GM21367 (cell line): Measurements from ENCODE around the gene ZNF80.
A peak's percentile ranks its signal among the peaks of the same experiment; 100 is the strongest.
"Not testable (repeated sequence)": the region's sequence is repeated elsewhere in the genome, so short reads cannot be mapped to it uniquely, and the experiment has no call there.

Source experiments
- ATAC-seq: cut with Tn5 transposase; IDR thresholded peaks from one replicate; pipeline ENCODE4 v1.9.1; 2021; ENCODE audit not compliant: unreplicated experiment

ZNF80 gene

DNA sequence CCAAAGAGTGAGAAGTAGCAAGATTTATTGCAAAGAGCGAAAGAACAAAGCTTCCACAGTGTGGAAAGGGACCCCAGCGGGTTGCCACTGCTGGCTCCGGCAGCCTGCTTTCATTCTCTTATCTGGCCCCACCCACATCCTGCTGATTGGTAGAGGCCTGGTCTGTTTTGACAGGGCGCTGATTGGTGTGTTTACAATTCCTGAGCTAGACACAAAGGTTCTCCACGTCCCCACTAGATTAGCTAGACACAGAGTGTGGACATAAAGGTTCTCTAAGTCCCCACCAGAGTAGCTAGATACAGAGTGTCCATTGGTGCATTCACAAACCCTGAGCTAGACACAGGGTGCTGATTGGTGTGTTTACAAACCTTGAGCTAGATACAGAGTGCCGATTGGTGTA is at the start of gene ZNF80:
ZNF80 (minus strand) TSS at position 101 of the 400 bp plus-strand sequence. CDS start 504 bp downstream, outside the sequence.
- not testable (repeated sequence) for ATAC-seq

DNA sequence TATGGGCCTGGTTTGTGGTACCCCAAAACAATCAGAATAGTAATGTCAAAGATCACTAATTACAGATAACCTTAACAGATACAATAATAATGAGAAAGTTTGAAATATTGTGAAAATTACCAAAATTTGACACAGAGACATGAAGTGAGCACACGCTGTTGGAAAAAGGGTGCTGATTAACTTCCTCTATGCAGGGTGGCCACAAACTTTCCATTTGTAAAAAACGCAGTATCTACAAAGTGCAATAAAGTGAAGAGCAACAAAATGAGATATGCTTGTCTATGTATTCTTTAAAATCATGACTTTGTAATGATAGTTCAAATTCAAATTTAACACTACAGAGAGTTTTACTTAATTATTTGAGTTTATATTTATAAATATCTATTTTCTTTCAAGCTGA is 48.9 kb upstream of the ZNF80 start:
- no peak for ATAC-seq

DNA sequence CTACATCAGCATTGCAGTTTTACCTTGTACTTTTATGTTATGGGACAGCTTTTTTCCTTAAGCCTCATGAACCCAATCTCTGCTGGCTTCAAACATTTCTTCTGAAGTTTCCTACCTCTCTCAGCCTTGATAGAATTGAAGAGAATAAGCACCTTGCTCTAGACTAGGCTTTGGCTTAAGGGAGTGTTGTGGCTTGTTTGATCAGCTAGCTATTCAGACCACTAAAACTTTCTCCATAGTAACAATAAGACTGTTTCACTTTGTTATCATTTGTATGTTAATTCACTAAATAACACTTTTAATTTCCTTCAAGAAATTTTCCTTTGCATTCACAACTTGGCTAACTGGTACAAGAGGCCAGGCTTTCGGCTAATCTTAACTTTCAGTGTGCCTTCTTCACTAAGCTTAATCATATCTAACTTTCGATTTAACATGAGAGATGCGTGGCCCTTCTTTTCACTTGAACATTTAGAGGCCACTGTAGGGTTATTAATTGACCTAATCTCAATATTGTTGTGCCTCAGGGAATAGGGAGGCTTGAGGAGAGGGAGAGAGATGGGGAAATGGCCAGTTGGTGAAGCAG is 48.4 kb upstream of the ZNF80 start:
- no peak for ATAC-seq

DNA sequence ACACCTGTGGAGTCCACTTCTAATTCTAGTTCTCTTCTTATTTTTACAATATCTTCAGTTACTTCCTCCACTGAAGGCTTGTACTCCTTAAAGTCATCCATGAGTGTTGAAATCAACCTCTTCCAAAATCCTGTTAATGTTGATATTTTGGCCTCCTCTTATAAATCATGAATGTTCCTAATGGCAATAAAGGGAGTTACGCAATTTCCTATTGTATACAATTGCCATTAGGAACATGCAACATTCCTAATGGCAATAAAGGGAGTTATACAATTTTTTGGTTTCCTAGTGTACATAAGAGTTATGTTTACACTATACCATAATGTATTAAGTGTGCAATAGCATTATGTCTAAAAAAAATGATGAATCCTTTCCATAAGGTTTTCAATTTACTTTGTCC is 47.3 kb upstream of the ZNF80 start:
- ATAC-seq: no peak

DNA sequence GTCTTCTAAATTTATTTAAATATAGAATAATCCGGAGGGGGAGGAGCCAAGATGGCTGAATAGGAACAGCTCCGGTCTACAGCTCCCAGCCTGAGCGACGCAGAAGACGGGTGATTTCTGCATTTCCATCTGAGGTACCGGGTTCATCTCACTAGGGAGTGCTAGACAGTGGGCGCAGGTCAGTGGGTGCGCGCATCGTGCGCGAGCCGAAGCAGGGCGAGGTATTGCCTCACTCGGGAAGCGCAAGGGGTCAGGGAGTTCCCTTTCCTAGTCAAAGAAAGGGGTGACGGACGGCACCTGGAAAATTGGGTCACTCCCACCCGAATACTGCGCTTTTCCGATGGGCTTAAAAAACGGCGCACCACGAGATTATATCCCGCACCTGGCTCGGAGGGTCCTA is 39.5 kb upstream of the ZNF80 start:
- ATAC-seq: not testable (repeated sequence)

DNA sequence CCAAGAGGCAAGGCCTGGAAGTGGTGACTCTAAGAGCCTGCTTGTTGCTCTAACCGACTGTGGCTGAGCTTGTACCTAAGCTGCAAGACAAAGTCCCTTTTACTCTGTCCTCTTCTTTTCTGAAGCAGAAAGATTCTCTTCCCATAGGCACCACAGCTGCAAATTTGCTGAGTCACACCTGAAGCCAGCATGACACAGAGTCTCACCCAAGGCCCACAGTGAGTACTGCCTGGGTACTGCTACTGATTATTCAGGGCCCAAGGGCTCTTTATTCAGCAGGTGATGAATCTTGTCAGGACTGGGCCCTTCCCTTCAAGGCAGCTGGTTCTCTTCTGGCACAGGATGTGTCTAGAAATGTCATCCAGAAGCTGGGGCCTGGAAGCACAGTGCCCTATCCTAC is 37.6 kb upstream of the ZNF80 start:
- ATAC-seq: no peak

DNA sequence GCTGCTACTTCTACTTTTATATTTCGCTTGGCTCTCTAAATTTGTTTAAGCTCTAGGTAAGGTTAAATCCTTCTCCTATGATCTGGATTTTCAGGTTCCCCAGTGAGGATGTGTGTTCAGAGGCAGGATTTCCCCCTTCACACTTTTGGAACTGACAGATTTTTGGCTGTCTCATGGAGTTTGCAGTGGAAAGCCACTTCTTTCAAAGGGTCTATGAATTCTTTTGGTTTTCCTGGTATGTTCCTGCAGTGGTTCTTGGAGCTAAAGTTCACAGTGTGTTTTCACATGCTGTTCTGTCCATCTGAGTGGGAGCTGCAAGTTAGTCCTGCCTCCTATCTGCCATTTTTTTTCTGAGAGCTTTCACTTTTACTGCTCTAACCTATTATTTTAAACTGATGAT is 34.9 kb upstream of the ZNF80 start:
- ATAC-seq: no peak

DNA sequence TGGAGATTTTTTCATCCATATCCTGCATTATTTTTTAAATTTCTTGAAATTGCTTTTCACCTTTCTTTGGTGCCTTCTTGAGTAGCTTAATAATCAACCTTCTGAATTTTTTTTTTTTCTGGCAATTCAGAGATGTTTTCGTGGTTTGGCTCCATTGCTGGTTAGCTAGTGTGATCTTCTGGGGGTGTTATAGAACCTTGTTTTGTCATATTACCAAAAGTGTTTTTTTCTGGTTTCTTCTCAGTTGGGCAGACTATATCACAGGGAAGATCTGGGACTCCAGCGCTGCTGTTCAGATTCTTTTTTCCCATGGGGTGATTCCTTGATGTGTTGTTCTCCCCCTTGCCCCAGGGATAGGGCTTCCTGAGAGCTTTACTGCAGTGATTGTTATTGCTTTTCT is 32.6 kb upstream of the ZNF80 start:
- no peak for ATAC-seq

DNA sequence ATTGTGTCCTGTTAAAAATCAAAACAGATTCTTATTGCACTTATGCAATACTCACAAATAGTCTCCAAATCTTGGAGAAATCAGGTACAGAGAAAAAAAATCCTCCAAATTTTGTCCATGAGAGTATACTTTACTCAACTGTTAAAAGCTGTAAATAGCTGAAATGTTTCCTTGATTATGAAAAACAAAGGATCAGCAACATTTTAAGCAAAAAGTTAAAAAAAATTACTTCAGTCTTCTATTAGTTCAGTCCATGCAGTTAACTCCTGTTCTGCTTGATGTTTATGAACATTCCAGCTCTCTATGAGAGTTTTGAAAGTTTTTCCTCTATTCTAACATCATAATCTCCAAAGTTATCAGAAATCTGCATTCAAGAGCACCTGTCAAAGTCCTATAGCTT is 22.8 kb upstream of the ZNF80 start:
- no peak for ATAC-seq

DNA sequence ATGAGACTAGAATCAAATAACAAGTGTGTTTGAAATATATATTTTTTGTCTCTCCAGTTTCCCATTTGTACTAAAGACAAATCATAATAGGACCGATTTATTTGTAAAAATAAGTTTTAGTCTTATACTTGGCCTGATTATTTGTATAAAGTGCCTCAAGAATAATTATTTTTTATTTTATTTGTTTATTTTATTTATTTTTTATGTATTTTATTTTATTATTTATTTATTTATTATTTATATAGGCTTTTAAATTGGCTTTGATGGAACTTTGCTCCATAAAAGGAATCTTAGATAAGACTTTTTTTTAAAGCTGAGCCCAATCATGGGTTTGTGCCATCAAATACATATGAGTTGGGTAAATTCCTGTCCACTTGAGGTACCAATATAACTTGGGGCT is 22.2 kb upstream of the ZNF80 start:
- no peak for ATAC-seq

DNA sequence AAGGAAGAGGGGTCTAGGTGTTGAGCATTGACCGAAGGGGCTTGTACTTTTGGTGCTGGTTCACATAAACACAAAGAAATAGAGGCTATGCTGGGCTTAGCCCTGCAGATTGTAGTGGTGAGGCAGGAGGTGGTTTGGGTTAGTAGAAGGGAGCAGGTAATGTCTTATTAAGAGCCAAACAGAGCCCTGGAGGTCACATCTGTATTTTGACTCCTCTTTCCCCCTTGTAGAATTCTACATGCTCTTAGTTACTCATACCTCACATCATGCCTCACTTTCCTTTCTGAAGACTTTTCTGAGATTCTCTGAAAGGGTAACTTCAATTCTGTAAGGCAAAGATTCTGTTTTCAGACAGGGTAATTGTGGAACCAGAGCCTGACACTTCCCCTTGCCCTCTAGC is 16.1 kb upstream of the ZNF80 start:
- no peak for ATAC-seq

DNA sequence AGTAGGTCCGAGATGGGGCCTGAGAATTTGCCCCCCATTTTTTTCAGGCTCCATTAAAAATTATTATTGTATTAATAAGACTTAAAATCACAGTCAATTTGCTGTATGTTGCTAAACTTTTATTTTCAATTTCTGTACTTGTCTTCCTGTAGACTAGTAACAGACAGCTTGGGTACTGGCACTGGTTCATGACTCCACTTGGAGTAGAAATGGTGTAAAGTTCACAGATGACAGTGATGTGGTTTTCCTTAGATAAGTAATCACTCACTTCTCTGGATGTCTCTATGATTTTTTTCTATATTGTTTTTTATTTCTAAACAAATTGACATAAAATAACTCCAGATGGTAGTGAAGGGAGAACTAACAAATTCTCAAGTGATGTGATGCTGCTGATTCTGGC is 15.6 kb upstream of the ZNF80 start:
- no peak for ATAC-seq

DNA sequence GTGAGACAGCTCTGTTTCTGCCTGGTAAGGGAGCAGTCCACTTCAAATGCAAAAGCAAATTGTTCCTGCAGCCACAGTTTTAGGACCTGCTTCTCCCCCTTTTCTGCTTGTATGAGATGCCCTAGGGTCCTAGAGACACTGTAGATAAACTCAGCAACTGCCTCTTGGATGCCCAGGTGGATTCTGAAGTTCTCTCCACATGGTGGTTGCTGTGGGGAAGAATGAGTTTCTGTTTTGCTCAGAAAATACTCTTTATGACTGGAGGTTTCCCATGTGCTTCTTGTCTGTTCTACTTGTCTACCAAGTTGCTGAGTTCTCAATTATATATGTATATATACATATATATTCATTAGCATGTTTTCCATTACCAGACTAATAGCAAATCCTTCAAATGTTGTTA is 5.6 kb upstream of the ZNF80 start:
- ATAC-seq: peak; percentile 97

DNA sequence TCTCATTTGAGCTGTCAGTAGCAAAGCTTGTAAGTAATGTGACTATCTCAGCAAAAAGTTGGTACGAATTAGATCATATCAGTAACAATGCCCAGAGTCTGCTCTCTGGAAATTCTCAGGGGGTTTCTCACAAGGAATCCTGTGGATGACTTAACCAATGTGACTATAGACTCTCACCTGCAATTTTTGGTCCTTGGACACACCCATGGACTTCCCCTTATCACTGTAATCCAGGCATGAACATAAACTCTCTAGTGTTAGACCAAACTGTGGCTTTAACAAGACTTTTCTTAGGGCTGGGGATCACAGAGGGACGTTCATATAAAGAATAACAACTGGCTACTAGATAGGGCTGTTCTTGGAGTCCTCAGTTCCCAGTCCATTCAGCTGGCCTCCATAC is 3.9 kb upstream of the ZNF80 start:
- ATAC-seq: no peak

DNA sequence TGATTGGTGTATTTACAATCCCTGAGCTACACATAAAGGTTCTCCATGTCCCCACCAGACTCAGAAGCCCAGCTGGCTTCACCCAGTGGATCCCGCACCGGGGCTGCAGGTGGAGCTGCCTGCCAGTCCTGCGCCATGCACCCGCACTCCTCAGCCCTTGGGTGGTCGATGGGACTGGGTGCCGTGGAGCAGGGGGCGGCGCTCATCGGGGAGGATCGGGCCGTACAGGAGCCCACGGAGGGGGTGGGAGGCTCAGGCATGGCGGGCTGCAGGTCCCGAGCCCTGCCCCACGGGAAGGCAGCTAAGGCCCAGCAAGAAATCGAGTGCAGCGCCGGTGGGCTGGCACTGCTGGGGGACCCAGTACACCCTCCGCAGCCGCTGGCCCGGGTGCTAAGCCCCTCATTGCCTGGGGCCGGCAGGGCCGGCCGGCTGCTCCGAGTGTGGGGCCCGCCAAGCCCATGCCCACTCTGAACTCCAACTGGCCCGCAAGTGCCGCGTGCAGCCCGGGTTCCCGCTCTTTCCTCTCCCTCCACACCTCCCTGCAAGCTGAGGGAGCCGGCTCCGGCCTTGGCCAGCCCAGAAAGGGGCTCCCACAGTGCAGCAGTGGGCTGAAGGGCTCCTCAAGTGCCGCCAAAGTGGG is 888 bp upstream of the ZNF80 start:
- not testable (repeated sequence) for ATAC-seq

DNA sequence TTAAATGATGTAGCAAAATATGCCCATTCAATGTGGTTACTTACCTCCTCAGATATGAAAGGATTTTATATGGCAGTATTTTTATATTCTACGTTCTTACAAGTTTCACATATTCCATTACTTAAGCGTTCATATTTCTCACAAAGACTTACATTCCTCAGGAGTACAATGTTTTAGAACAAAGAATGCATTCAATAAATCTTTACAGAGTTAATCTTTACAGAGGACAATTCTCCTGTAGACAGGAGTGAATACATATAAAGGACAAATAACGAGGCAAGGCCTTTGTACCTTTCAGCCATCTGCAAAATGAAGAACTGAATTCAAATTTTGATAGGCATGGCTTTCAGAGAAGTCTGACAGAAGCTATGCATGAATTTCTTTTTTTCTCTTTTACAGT is 1.9 kb downstream of the ZNF80 start:
- no peak for ATAC-seq

DNA sequence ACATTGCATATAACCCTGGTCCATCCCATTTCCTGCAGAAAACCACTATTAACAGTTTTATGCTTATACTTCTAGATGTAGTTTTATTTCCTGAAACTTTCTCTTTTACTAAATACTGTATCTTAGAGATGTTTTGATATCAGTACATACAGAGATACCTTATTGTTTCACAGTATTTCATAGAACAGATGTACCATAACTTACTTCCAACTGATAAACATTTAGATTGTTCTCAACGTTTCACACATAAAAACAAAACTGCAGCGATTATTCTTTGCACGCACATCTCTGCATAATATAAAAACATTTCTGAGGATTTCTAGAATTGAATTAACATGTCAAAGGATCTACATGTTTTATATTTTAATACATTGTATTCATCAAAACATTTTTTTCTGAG is 2.6 kb downstream of the ZNF80 start:
- no peak for ATAC-seq

DNA sequence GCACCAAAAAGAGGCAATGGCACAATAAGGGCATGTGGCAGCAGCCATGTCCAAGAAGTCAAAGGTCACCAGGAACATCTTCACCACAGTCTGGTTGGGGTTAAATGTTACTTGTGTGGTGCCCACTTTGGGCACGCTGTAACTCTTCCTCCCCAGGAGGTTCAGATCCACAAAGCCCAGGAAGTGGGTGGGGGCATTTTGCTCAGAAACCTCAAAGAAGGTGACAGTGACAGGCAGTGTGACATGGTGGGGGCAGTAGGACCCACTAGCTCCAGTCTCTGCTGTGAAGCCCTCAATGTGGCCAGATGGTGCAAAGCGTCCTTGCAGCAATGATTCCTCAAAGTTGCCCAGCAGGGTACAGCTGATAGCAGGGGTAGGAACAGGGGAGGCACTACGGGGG is 5.8 kb downstream of the ZNF80 start:
- ATAC-seq: no peak

DNA sequence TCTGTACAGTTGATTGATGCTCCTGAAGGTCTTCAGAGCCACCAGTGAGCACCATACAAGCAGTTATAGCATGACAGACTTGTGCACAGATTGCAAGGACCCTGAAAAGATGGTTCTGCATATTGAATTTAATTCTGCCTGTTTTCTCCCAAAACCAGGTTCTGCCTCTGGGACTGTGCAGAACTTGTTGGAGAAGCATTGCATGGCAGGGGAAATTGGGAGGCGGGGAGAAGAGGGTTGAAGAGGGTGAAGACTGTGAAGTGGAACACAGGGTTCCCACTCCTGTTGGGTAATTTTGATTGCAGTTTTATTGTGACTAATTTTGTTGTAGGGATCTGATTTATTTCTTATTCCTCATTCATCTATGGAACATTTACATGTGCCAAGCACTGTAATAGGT is 10.3 kb downstream of the ZNF80 start:
- ATAC-seq: no peak

DNA sequence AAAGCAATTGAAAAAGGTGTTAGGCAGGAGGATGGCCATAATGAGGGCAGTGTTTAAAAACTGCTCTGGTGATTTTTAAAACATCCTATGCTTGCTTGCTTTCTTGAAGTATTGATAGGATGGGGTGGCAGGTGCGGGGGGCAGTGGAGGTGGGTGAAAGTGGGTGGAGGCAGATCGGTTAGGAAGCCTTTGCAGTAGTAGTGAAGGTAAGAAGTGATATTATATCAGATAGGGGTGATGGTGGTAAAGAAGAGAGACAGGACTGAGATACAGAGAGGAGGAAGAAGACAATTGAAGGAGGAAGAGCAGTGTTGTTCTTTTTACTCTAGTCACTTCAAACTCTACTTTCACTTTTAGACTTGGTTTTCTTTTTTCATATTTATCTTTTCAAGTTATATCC is 11.1 kb downstream of the ZNF80 start:
- no peak for ATAC-seq

DNA sequence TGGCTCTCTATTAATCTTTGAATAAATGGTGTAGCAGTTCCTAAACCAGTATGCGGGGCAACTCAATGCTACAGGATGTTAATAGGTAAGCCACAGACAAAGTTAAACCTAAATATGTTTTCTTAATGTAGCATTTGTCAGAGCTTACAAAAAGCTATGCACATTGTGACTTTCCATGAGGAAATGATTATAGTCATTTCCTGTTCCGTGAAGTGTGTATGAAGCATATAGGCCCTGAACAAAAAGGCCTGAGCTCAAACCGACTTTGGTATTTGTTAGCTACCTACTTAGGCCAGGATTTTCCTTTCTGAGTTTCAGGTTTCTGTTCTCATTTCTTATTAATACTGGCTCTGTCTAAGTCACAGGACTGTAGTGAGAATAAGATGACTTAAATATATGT is 14.2 kb downstream of the ZNF80 start:
- peak; percentile 72 for ATAC-seq

DNA sequence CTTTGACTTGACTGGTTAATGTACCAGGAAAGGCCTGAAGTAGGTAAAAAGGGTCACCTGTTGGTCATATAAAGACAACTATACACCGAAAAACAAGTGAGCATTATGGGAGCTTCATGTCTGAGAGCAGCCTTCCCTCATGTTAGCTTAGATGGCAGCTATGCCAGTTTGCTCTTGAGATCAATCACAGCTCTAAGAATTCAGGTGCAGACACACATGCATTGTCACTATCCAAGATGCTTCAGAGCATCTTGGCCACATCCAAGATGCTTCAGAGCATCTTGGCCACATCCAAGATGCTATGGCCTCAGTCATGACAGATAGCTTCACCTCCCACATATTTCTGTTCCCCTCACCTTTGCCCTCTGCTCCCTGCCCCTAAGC is 15.5 kb downstream of the ZNF80 start:
- no peak for ATAC-seq

DNA sequence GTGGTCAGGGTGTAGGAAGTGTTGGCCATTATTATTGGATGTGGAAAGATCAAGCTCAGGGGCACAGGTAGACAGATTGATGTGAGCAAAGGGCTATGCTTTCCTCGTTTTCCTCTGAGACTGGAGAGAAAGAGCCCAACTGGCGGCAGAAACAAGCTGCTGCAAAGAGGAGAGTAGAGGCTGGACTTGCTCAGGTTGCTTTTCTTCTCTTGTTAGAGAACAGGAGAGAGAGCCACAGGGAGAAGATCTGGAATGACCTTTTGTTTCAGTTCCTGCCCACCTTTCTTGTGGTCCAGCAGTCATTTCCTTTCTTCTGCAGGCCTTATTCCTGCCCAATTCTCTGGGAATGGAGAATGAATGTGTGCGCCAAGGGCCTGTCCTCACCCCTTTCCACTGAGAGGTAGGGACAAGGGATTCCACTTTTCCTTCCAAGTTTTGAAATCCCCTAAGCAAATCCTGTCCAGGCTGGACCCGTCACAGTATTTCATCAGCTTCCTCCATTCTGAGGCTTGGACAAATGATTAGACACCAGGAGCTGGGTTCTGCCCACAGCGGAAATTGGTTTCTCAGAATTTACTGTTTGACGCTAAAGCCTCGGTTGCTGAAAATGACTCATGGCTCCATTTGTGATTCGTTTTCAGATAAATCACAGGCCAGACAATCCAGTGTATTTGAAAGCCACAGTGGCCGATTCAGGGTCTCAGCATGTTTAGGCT is 16.1 kb downstream of the ZNF80 start:
- ATAC-seq: no peak
